Measurements from ENCODE around the gene NEK5.
"Not testable (repeated sequence)": the region's sequence is repeated elsewhere in the genome, so short reads cannot be mapped to it uniquely, and the experiment has no call there.

Gene NEK5

GRCh38 chr13:52128714-52129700 is at the start of gene NEK5:
Gene NEK5 (minus strand): TSS chr13:52129073. CDS start chr13:52127482, 1,591 bp downstream.
- peak within 1 kb of the TSS; percentile 65 for H3K4me3 ChIP-seq (ENCODE audit: control insufficient read depth, low read depth, low read length)
- peak; percentile 32 for TF ChIP-seq CTCF (conservative IDR thresholded peaks at IDR 0.05; ENCODE audit: control insufficient read depth, insufficient read depth, low read depth, low read length)
- peak; percentile 35 for DNase-seq (ENCODE audit: low read depth)

- H3K4me3 ChIP-seq (ENCODE audit: control insufficient read depth, low read depth, low read length): no peak overlapping the region
- no peak for TF ChIP-seq CTCF (conservative IDR thresholded peaks at IDR 0.05; ENCODE audit: control insufficient read depth, insufficient read depth, low read depth, low read length)
- no peak for DNase-seq (ENCODE audit: low read depth)
These were observed 48.4 kb upstream of the NEK5 start for GRCh38 chr13:52177276-52177675.

GRCh38 chr13:52173970-52174369 is 45.1 kb upstream of the NEK5 start:
- H3K4me3 ChIP-seq (ENCODE audit: control insufficient read depth, low read depth, low read length): not testable (repeated sequence)

GRCh38 chr13:52173373-52173772 is 44.5 kb upstream of the NEK5 start:
- no peak for DNase-seq (ENCODE audit: low read depth)
- no peak overlapping the region for H3K4me3 ChIP-seq (ENCODE audit: control insufficient read depth, low read depth, low read length)
- TF ChIP-seq CTCF (conservative IDR thresholded peaks at IDR 0.05; ENCODE audit: control insufficient read depth, insufficient read depth, low read depth, low read length): no peak

More at GRCh38 chr13:52173970-52174369, 45.1 kb upstream of the NEK5 start:
- not testable (repeated sequence) for DNase-seq (ENCODE audit: low read depth)

- DNase-seq (ENCODE audit: low read depth); H3K4me3 ChIP-seq (ENCODE audit: control insufficient read depth, low read depth, low read length): not testable (repeated sequence)
These were observed 42.8 kb upstream of the NEK5 start for GRCh38 chr13:52171686-52172085.

GRCh38 chr13:52170828-52171391 is 42.0 kb upstream of the NEK5 start:
- not testable (repeated sequence) for DNase-seq (ENCODE audit: low read depth); H3K4me3 ChIP-seq (ENCODE audit: control insufficient read depth, low read depth, low read length)

- DNase-seq (ENCODE audit: low read depth): no peak
- no peak overlapping the region for H3K4me3 ChIP-seq (ENCODE audit: control insufficient read depth, low read depth, low read length)
- no peak for TF ChIP-seq CTCF (conservative IDR thresholded peaks at IDR 0.05; ENCODE audit: control insufficient read depth, insufficient read depth, low read depth, low read length)
These were observed 41.0 kb upstream of the NEK5 start for GRCh38 chr13:52169839-52170238.

- H3K4me3 ChIP-seq (ENCODE audit: control insufficient read depth, low read depth, low read length): no peak overlapping the region
- no peak for TF ChIP-seq CTCF (conservative IDR thresholded peaks at IDR 0.05; ENCODE audit: control insufficient read depth, insufficient read depth, low read depth, low read length)
- no peak for DNase-seq (ENCODE audit: low read depth)
These were observed 36.5 kb upstream of the NEK5 start for GRCh38 chr13:52165411-52165810.
